Mesenteric fat pad (tissue), 1 donor: ENCODE results near the gene ABCB7. TPM values are rescaled to one million over a fixed set of nuclear protein-coding genes. Genes with fewer than 3 reads are reported as not detected.
"Not testable (repeated sequence)": the region's sequence is repeated elsewhere in the genome, so short reads cannot be mapped to it uniquely, and the experiment has no call there.

ENCODE experiments used
- DNase-seq: peaks from one replicate; pipeline ENCODE4 v3.0.0-alpha.2; 2020; ENCODE audit warnings: low spot score
- long read RNA-seq: library from polyadenylated mRNA; unstranded; transcript quantifications from one replicate; pipeline ENCODE4 v2.0.0, GENCODE V29; 2020
- total RNA-seq: library from RNA; stranded (reverse); fragmentation: NEBNext Ultra II Directional; extraction: Animal tissue kit (Norgen Biotek cat#: 25700); gene quantifications from one replicate; pipeline ENCODE4 v1.2.1, GENCODE V29; 2021
- donor health status: DM: yes; HTN: yes; CAD: no.

ABCB7 gene
- 17.8 TPM for total RNA-seq
- long read RNA-seq, full-length matches to known transcripts: 41 of 61 reads
- long read RNA-seq, partial matches to known transcripts: 15 of 61 reads
- long read RNA-seq, other reads (novel, unspliced or antisense): 5 of 61 reads

DNA sequence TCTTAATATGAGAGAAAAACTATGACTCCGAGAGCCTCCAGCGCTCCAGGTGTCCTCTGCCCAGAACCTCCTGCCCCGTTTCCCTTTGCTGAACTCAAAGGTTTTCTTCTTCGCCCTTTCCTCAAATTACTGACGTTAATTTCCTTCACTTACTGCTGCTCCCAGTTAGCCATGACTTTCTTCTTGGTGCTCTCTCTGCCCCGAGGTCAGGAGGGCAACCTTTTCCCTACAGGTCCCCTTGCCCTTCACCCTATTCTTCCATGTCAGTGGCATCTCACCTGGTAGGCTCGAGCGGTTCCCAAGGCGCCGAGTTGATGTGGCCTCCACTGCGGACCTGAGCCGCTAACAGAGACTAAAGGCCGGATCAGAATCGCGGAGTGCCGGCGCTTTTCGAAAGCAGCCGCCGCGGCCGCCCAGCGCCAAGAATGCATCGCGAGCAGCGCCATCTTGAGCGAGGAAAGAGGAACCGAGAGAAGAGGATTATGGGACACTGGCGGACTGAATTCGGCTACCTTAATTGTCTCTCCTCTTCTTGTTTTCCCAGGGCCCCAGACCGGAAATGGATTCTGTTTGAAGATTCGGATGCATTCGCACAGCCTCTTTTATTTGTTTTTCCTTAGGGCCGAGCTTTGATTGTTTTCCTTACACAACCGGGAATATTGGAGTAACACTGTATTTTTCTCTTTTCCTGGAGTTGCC, at the start of gene ABCB7:
Gene ABCB7, minus strand, starts transcription at position 457 of the 699 bp plus-strand sequence. Its CDS starts 11 bp downstream, at position 446.
- no peak for DNase-seq

- DNase-seq: not testable (repeated sequence)
Measured at GRCh38 chrX:75188415-75189206, 32.5 kb upstream of the ABCB7 start.

GRCh38 chrX:75181721-75182120, 25.6 kb upstream of the ABCB7 start:
- DNase-seq: no peak

DNA sequence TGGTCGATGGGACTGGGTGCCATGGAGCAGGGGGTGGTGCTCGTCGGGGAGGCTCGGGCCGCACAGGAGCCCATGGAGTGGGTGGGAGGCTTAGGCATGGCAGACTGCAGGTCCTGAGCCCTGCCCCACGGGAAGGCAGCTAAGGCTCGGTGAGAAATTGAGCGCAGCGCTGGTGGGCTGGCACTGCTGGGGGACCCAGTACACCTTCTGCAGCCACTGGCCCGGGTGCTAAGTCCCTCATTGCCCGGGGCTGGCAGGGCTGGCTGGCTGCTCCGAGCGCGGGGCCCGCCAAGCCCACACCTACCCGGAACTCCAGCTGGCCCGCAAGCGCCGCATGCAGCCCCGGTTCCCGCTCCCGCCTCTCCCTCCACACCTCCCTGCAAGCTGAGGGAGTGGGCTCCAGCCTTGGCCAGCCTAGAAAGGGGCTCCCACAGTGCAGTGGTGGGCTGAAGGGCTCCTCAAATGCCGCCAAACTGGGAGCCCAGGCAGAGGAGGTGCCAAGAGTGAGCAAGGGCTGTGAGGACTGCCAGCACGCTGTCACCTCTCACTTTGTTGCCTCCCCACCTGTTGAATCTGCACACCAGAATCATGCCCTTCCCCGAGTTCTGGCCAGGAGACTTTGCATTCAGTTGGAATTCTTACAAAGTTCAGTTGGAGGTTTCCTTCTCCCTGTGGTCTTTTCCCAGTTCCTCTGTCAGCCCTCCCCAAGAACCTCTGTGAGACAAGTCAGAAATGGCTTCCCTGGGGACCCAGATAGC, 23.6 kb upstream of the ABCB7 start:
- DNase-seq: not testable (repeated sequence)

- DNase-seq: not testable (repeated sequence)
Measured at GRCh38 chrX:75172257-75172890, 16.3 kb upstream of the ABCB7 start.

DNA sequence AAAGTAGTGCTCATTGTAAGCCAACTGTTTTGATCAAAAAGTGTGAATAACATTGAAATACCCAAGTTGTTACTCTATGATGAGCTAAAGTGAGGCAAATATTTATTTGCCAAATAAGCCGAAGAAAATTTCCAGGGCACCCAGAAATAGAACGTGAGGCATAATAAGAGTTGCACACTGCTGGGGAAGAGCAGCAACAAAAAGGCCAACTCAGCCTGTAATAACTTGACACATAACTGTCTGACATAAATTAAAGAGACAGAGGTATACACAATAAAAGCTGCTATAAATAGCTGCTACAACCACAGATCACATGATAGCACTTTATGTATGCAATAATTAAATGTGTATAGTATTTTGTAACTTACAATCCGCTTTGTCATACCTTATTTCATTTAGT, 2.0 kb upstream of the ABCB7 start:
- no peak for DNase-seq

GRCh38 chrX:75156531-75156945, 455 bp upstream of the ABCB7 start:
- DNase-seq: no peak

DNA sequence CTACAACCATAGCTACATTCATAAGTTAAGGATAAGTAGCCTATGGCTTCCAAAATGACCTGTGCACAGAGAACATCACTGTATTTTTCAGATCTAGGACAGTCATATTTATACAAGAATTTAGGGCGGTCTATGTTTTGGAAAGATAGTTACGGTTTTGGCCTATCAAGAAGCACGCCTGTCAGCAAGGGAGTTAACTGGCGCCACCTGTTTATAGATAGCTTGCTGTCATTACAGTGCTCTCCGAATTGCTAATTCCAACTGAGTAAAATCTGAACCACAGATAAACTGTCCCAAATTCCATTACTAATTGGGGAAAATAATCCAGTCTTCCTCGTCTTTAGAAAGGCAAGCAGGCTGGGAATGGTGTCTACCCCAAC, 646 bp downstream of the ABCB7 start:
- DNase-seq: no peak

DNA sequence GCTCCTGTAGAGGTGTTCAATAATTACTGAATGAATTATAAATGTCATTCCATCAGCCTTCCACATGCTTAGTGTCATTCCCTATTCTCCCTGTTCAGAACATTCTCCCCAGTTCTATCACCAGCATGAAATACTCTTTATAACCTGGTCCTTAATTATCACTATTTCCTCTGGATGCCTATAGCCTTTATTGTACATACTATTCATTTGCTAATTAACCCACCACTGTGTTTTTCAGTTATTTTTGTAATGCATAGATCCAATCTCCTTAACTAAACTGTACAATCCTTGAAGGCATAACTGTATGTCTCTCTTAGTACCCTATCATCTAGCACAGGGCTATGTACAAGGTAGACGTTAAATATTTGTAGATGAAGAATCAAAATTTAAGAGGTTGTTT, 1.2 kb downstream of the ABCB7 start:
- no peak for DNase-seq

DNA sequence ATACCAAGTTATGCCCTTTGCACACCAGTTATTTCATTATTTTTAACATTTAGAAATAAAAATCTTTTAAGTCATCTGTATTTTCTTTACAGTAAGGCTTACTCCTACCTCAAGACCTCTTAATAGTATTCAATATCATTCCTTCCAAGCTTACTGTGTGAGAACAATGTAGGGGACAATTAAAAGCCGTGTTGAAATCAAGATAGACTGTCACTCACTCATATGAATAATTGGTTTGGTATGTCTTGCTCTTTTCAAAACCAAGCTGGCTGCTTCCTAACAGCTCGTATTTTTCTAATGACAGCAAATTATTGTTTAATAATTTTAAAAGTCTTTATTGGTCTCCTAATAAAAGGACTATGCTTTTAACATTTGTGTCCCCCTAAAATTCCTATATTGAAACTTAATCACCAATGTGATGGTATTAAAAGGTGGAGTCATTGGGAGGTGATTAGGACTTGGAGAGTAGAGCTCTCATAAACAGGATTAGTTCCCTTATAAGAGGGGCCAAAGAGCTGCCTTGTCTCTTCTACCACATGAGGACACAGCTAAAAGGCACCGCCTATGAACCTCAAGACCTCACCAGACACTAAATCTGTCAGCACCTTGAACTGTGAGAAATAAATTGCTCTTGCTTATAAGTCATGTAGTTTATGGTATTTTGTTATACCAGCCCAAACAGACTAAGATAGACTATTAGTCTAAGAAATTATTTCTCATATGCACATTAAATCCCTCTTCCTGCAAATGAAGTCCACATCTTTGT, 4.1 kb downstream of the ABCB7 start:
- DNase-seq: no peak

DNA sequence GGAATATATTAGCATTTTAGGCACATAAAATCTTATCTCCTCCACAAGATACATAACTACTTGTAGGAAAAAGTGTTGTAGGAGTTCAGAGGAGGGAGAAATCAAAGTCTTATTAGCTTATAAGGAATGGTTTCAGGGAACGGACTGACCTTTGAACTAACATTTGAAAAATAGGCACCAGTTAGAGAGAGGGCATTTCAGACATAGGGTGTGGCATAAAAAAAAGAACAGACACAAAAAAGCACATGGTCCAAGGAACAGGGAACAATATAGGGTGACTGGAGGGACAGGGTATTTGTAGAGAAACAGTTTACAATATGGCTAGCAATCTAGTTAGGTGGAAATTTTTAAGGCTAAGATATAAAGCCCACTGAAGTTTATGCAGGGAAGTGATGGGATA, 6.4 kb downstream of the ABCB7 start:
- no peak for DNase-seq

DNA sequence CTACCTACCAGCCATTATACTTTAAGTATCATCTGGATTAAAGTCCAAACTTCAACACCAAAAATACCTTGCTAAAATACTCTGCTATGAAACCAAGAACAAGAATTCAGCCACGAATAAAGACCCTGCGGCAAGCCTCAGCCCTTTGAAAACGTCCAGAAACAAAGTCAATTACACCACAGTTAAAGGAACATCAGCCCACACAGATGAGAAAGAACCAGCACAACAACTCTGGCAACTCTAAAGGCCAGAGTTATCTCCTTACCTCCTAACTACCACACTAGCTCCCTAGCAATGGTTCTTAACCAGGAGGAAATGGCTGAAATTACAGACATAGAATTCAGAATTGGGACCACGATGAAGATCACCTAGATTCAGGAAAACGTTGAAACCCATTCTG, 23.4 kb downstream of the ABCB7 start:
- no peak for DNase-seq

- DNase-seq: no peak
Measured at GRCh38 chrX:75131973-75132627, 24.0 kb downstream of the ABCB7 start.

GRCh38 chrX:75129069-75129468, 27.0 kb downstream of the ABCB7 start:
- DNase-seq: not testable (repeated sequence)

- DNase-seq: no peak
Measured at GRCh38 chrX:75118296-75118695, 37.8 kb downstream of the ABCB7 start.

GRCh38 chrX:75115707-75116413, 40.2 kb downstream of the ABCB7 start:
- DNase-seq: no peak

DNA sequence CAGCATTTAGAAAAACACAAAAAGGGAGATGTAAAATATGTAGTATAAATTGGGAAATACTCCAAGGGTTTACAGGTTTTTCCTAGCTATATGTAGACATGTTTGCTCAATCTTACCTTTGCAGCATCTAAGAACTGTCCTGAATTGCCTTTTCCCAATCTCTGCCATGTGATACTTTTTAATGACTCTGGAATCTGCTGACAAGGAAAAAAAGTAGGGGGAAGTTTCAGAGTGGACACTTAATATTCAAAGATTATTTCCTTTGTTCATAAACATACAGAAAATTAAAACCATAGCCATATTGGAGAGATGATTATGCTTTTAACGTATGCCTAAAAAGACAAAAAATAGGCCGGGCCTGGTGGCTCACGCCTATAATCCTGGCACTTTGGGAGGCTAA, 41.4 kb downstream of the ABCB7 start:
- no peak for DNase-seq

GRCh38 chrX:75113664-75114063, 42.4 kb downstream of the ABCB7 start:
- no peak for DNase-seq

- DNase-seq: no peak
Measured at GRCh38 chrX:75107863-75108509, 48.1 kb downstream of the ABCB7 start.
